Hematopoietic multipotent progenitor cell treated with erythropoietin and hydrocortisone succinate and interleukin-3 and kit ligand, for 17 days (in vitro differentiated cells): ENCODE measurements around the gene ZFP90.
A peak's percentile ranks its signal among the peaks of the same experiment; 100 is the strongest.

Experiments used
- DNase-seq: peaks from one replicate; pipeline ENCODE4 v3.0.0-alpha.2; 2015; ENCODE audit warnings: low spot score

The ZFP90 gene

DNA sequence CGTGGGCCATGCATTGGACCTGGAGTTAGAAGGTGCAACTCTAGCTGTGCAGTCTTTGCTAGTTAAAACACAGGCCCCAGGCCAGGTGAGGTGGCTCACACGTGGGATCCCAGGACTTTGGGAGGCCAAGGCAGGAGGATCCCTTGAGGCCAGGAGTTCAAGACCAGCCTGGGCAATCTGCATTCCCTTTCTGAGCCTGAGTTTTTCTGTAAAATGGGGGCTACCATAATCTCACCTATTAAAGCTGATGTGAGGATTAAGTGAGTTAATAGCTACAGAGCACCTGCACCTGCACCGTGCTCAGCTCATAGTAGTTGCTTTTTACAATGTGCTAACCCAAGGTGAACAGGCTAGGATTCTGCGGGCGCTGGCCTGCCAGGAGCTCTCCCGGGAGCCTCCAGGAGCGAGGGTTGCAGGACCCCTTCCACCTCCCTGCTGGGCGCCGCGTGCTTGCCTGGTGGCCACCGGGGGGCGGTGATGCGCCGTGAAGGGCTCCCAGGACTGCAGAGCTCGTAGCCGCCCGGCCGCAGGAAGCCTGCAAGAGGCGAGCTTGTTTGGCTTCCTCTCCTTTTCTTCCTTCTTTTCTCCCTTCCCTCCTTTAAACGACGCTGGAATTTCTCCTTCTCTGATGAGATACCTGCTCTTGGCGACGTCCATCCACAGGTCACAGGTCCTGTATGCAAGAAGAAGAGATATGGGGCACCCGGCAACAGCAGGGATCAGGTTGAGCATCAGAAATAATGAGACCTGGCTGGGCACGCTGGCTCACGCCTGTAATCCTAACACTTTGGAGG is 51.3 kb downstream of the ZFP90 start:
- peak; percentile 8 for DNase-seq

DNA sequence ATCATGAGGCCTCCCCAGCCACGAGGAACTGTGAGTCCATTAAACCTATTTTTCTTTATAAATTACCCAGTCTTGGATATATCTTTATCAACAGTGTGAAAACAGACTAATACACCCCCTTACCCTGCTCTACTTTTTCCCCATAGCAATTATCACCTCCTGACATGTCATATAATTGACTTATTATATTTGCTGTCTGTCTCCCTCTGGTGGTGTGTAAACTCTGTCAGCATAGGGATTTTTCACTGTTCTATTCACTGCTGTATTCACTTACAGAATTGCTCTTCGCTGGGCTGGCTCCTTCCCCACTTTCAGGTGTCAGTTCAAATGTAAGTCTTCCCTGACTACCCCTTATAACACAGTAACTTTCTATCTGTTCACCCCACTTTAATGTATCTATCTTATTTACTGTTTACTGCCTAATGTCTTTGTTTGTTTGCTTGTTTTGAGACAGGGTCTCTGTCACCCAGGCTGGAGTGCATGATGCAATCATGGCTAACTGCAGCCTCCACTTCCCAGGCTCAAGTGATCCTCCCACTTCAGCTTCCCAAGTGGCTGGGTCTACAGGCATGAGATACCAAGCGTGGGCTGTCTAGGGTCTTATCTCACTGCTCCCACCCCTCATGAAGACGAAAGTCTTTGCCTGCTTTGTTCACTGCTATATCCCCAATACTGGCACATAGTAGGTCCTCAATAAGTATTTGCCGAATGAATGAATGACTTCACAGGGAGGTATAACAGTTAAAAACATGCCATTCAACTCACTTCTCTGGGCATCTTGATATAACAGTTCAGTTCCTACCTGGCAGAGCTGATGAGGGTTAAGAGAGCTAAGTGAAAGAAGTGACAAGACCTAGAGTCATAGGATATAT is 53.6 kb downstream of the ZFP90 start:
- peak; percentile 40 for DNase-seq

DNA sequence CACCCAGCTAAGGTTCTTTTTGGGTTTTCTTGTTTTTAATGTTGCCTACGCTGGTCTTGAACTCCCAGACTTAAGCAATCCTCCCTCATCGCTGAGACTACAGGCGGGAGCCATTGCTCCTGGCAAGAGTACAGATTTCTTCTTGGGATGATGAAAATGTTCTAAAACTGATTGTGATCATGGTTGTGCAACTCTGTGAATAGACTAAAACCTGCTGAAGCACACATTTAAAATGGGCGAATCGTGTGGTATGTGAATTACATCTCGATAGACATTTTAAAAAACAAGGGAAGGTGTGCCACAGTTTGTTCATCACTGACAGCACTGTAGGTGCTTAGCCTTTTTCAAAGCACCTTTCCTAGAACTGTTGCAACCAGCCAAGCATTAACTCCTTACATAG is 57.2 kb downstream of the ZFP90 start:
- DNase-seq: no peak

DNA sequence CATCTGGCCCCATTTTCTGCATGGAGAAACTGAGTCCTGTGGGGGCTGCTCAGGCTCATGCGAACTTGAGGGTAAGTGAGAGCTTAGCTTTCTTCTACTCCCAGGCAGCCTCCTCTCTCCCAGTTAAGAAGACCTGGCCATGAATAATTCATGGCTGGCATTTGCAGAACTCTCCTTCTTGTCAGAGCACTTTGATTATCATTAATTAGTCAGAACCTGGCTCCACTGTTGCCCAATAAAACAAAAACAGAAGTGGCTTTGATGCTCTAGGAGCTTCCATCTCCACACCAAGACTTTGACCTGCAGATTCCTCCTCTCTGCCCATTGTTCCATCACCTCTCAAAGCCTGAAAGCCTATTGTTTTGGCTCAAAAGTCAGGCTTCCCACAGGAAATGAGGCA is 60.5 kb downstream of the ZFP90 start:
- DNase-seq: no peak

DNA sequence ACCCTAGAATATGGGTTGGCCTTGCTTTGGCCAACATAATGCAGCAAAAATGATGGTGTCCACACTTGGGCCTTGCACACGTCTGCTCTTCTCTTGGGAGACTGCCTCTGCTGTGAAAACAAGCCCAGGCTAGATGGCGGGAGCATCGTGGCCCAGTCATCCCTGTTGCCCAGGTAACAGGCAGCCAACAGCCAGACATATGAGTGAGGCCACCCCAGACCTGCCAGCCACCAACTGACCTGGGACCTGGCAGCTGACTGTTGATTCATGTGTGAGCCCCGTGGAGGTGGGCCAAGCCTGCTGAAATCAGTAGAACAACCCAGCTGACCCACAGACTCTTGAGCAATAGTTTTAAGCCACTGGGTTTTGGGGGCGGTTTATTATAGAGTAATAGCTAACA is 66.7 kb downstream of the ZFP90 start:
- no peak for DNase-seq

DNA sequence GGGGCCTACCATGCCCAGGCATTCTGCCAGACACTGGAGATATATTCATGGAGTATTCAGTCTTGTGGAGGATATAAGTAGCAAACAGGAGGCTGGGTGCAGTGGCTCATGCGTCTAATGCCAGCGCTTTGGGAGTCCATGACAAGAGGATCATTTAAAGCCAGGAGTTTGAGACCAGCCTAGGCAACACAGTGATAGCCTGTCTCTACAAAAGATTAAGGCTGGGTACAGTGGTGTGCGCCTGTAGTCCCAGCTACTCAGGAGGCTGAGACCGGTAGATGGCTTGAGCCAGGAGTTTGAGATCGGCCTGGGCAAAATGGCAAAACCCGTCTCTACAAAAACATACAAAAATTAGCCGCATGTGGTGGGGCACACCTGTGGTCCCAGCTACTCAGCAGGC is 68.4 kb downstream of the ZFP90 start:
- DNase-seq: no peak

DNA sequence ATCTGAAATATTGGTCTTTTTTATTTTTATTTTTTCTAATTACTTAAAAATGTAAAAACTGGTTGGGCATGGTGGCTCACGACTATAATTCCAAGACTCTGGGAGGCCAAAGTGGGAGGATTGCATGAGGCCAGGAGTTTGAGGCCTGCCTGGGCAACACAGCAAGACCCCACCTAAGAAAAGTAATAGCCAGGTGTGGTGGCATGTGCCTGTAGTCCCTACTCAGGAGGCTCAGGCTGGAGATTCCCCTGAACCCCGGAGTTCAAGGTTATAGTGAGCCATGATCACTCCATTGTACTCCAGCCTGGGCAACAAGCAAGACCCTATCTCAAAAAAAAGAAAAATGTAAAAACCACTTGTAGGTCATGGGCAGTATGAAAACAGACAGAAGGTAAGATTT is 69.2 kb downstream of the ZFP90 start:
- DNase-seq: no peak

DNA sequence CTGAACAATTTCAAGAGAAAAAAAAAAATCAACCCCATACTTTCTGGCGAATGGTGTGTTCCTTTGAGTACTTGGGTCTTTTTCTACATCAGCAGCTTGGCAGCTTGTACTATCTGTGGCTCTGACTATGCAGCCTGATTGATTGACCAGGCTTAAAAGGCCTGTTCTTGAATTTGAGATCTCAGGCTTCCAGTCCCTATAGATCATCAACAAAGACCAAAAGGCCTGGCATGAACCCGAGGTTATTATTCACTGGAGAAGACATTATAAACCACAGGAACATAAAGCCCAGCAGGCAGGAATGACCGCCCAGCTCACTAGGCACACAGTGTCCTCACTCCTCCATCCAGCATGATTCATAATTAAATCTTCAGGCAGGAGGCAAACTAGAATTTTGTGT is 73.9 kb downstream of the ZFP90 start:
- no peak for DNase-seq

DNA sequence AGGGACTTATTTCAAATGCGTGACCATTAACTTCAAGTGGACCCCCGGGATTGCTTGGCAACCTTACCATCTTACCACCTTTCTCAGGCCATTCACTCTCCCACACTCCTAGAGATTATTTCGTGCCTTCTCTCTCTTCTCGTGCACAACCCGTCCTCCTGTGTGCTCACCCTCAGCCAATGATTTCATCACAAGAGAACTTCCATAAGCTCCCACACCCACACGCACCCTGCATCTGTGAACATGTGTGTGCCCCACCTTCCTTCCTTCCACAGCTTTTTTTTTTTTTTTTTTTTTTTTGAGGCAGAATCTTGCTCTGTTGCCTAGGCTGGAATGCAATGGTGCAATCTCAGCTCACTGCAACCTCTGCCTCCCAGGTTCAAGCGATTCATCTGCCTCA is 78.6 kb downstream of the ZFP90 start:
- DNase-seq: no peak
